K562 (cell line): ENCODE data around the gene COQ6. TPM values are rescaled to one million over a fixed set of nuclear protein-coding genes. Genes with fewer than 3 reads are reported as not detected.

ENCODE experiments used
- ATAC-seq: fragments of 200-7000 bp; cut with Tn5 transposase; 3 replicates; pipeline ENCODE4 v1.9.1; 2020; ENCODE audit warnings: moderate library complexity
- BruUV-seq: library from RNA; stranded (reverse); fragments of 400-500 nt; replicated peaks from 2 replicates; lab custom pipeline; 2021; lab: Mats Ljungman, UMichigan
- CTCF ChIA-PET: fragments of 300-600 bp; formaldehyde crosslinking; extraction: SDS; loops from one replicate; lab custom pipeline; 2021; ENCODE audit warnings: low intra/inter-chr PET ratio; lab: Yijun Ruan, JAX
- POLR2A ChIA-PET: fragments of 300-600, 350-650 bp; sonication (Branson Sonifier 250); formaldehyde crosslinking; extraction: SDS; loops from one replicate; lab custom pipeline; 2021; ENCODE audit warnings: antibody characterized with exemption, inconsistent platforms; lab: Yijun Ruan, JAX
- DNase-seq, 4 experiments: peaks; one replicate each; pipeline versions ENCODE4 v3.0.0 to v3.0.0-alpha.2; 2011 to 2018; ENCODE audit warnings: low spot score in 3 of 4, mixed read lengths in 3 of 4; ENCODE audit errors: extremely low read depth in 1 of 4
- FAIRE-seq: peaks from 2 replicates; lab custom pipeline; 2011; peaks lifted over from hg19 to GRCh38; lab: Jason Lieb, UNC
- H2AFZ ChIP-seq: 2 replicates; pipeline ENCODE4 v1.6.0; 2011; ENCODE audit warnings: low read depth, low read length, control low read depth, inconsistent platforms
- H3K27ac ChIP-seq: fragments of 200-600 bp; 3 replicates; pipeline ENCODE4 v1.8.0; 2011; ENCODE audit warnings: low read depth, mild to moderate bottlenecking, control low read depth, inconsistent platforms, low read length, moderate library complexity, mixed read lengths; ENCODE audit errors: extremely low read depth
- H3K27me3 ChIP-seq, 2 experiments: fragments of 300-600 bp in 1 of 2; 2 replicates in 1 of 2; 3 replicates in 1 of 2; pipeline versions ENCODE4 v1.6.0 to v1.8.0; 2011; ENCODE audit warnings: inconsistent platforms in 2 of 2, low read length in 2 of 2, mild to moderate bottlenecking in 1 of 2, mixed read lengths in 1 of 2, moderate library complexity in 1 of 2; ENCODE audit not compliant: control insufficient read depth in 2 of 2, insufficient read depth in 2 of 2
- H3K36me3 ChIP-seq: fragments of 300-600 bp; 3 replicates; pipeline ENCODE4 v1.8.0; 2011; ENCODE audit warnings: mild to moderate bottlenecking, low read length, inconsistent platforms; ENCODE audit not compliant: control insufficient read depth, insufficient read depth
- H3K4me1 ChIP-seq, 2 experiments: fragments of 200-600 bp in 1 of 2; replicated peaks in 1 of 2; 2 replicates in 1 of 2; 3 replicates in 1 of 2; pipeline versions ENCODE4 v1.5.1 to v1.8.0; 2011; ENCODE audit warnings: inconsistent platforms in 2 of 2, low read length in 2 of 2, mild to moderate bottlenecking in 1 of 2, mixed read lengths in 1 of 2, moderate library complexity in 1 of 2; ENCODE audit not compliant: control insufficient read depth in 2 of 2, insufficient read depth in 2 of 2
- H3K4me2 ChIP-seq: 2 replicates; pipeline ENCODE4 v1.6.1; 2011; ENCODE audit warnings: low read length, control low read depth, inconsistent platforms, mixed read lengths; ENCODE audit not compliant: insufficient read depth
- H3K4me3 ChIP-seq: fragments of 200-600 bp; sonication (generic), shearing (Covaris generic); 2 replicates; pipeline ENCODE4 v1.5.1; 2016; ENCODE audit warnings: control low read depth, inconsistent platforms
- H3K79me2 ChIP-seq: fragments of 200-600 bp; 3 replicates; pipeline ENCODE4 v1.8.0; 2011; ENCODE audit warnings: low read length, inconsistent platforms; ENCODE audit not compliant: control insufficient read depth, insufficient read depth
- H3K9ac ChIP-seq, 2 experiments: 2 replicates each; pipeline versions ENCODE4 v1.6.0 to v1.6.1; 2011; ENCODE audit warnings: low read depth in 2 of 2, low read length in 2 of 2, control low read depth in 1 of 2, inconsistent platforms in 1 of 2, mild to moderate bottlenecking in 1 of 2, mixed read lengths in 1 of 2; ENCODE audit not compliant: insufficient read depth in 1 of 2
- H3K9me1 ChIP-seq: one replicate; pipeline ENCODE4 v1.6.0; 2011; ENCODE audit warnings: inconsistent platforms, mild to moderate bottlenecking, low read length, moderate library complexity; ENCODE audit not compliant: control insufficient read depth, insufficient read depth
- H3K9me3 ChIP-seq: replicated peaks from 2 replicates; pipeline ENCODE4 v1.5.1; 2011; ENCODE audit warnings: low read depth, low read length, inconsistent platforms; ENCODE audit not compliant: control insufficient read depth, insufficient read depth
- H4K20me1 ChIP-seq: replicated peaks from 2 replicates; pipeline ENCODE4 v1.6.1; 2011; ENCODE audit warnings: low read length, inconsistent platforms, mixed read lengths; ENCODE audit not compliant: control insufficient read depth, insufficient read depth
- CHD4 ChIP-seq: fragments of 200-600 bp; sonication (generic); IDR thresholded peaks from 3 replicates; pipeline ENCODE4 v1.6.1; 2012; ENCODE audit warnings: low read depth, mild to moderate bottlenecking, mixed read lengths, low read length, inconsistent platforms; ENCODE audit not compliant: insufficient read depth, insufficient replicate concordance, poor library complexity, severe bottlenecking
- HLTF ChIP-seq: fragments of 450-650 bp; IDR thresholded peaks from 2 replicates; pipeline ENCODE4 v1.6.1; 2016
- HOXB6 ChIP-seq: fragments of 250-450 bp; sonication (Bioruptor Pico); IDR thresholded peaks from 2 replicates; pipeline ENCODE4 v1.5.1; 2022; ENCODE audit warnings: mild to moderate bottlenecking, borderline replicate concordance
- JUN ChIP-seq, 2 experiments: sonication (generic) in 1 of 2; formaldehyde crosslinking in 1 of 2; IDR thresholded peaks; 2 replicates each; pipeline versions ENCODE4 v1.6.1 to v1.8.0; 2012 to 2022; ENCODE audit warnings: borderline replicate concordance in 2 of 2, mild to moderate bottlenecking in 2 of 2, improper control_type of control experiment in 1 of 2, low read depth in 1 of 2, low read length in 1 of 2, missing genetic modification reagents in 1 of 2
- ZNF277 ChIP-seq: fragments of 250-450 bp; sonication (Bioruptor Pico); IDR thresholded peaks from 2 replicates; pipeline ENCODE4 v1.8.0; 2022; ENCODE audit warnings: inconsistent platforms, mild to moderate bottlenecking, moderate library complexity, borderline replicate concordance
- WGBS: fragments of 100-300 bp; shearing (Covaris generic); methylation state at CpG from one replicate; pipeline ENCODE4 v1.1.6; 2016; ENCODE audit warnings: low coverage, mixed read lengths; ENCODE audit not compliant: insufficient coverage; ENCODE audit errors: missing lambda C conversion rate; 5-methylcytosine and 5-hydroxymethylcytosine counted together
- in situ Hi-C: fragments of 300-500 bp; cut with MboI; formaldehyde crosslinking; loops from 4 replicates; pipeline ENCODE4 v1.15.0; 2018; ENCODE audit warnings: inconsistent platforms, mixed read lengths
- intact Hi-C: fragments of 100-400 bp; cut with micrococcal nuclease; formaldehyde crosslinking; loops from 2 replicates; pipeline ENCODE4 v1.14.2; 2022
- polyA plus RNA-seq, 8 experiments: library from polyadenylated mRNA; depleted of rRNA in 4 of 8; stranded (reverse) in 5 of 8; unstranded in 3 of 8; fragments of >200 nt; fragmentation: Nextera tagmentation in 2 of 8; fragmentation: Illumina TruSeq in 1 of 8; extraction: Ambion mirVana in 2 of 8; extraction: Trizol in 1 of 8; gene quantifications; 2 replicates each; pipeline versions ENCODE4 v1.2.1 to v1.2.3, GENCODE V29; 2011 to 2014; ENCODE audit warnings: inconsistent platforms in 1 of 8, missing spikeins in 1 of 8
- total RNA-seq, 7 experiments: library from RNA; depleted of rRNA in 6 of 7; stranded (reverse); fragments of >200 nt in 6 of 7; fragmentation: Illumina TruSeq in 2 of 7; extraction: Trizol in 2 of 7; gene quantifications; 2 replicates each; pipeline versions ENCODE4 v1.2.1 to v1.2.3, GENCODE V29; 2011 to 2021; ENCODE audit warnings: low replicate concordance in 1 of 7
- TF ChIP-seq, protein P1 (sequence below): fragments of 200-600 bp; sonication (generic); IDR thresholded peaks from one replicate; pipeline ENCODE4 v1.6.1; 2012; ENCODE audit warnings: mild to moderate bottlenecking, low read depth, low read length, inconsistent platforms

Gene COQ6
- total and polyA plus RNA-seq, 9 of the 15 experiments (the other 6 are each of a cell fraction or from before 2014, with no cell fraction given), result 4.3 to 29.0 (median 11.7) TPM

GRCh38 chr14:73995977-73996378, 45.9 kb downstream of the COQ6 start:
- H3K4me2 ChIP-seq, result no peak overlapping the region
- no peaks in the 10 kb centered on the region for H3K79me2 ChIP-seq
- H3K9ac ChIP-seq, result 0 out of 4 replicates have a peak overlapping the region, but pooled peaks of 1 of the 2 experiments have one; percentile 4
- ATAC-seq (no peak), DNase-seq (no peak), FAIRE-seq (no peak)
- no peaks in the 10 kb centered on the region for H3K9me3 ChIP-seq
- peaks cover 18% of the 10 kb centered on the region; the same call in 2 of the 3 replicates for H3K36me3 ChIP-seq
- POLR2A ChIA-PET, result interaction anchor here (0.6 to 1.0 kb wide), 4 partner anchors 11 to 39 kb away, joined by 3 to 4 read pairs (median 4); no protein-coding TSS in a partner anchor
- no peak overlapping the region for H3K4me3 ChIP-seq
- no peaks in the 10 kb centered on the region for H3K27me3 ChIP-seq
- no peak overlapping the region for H2AFZ ChIP-seq
- CTCF ChIA-PET, result no interaction called here
- no peaks in the 10 kb centered on the region for H4K20me1 ChIP-seq
- H3K4me1 ChIP-seq, result no peaks in the 10 kb centered on the region
- WGBS, result 80% methylated on average over 7 of the region's 8 CpGs
- H3K9me1 ChIP-seq, result no peaks in the 10 kb centered on the region
- in situ Hi-C loops (no loop called here), intact Hi-C loops (no loop called here)
- H3K27ac ChIP-seq, result no peak overlapping the region
- BruUV-seq, result no TSS peak
- TF ChIP-seq HLTF, result no peak
- no peak for TF ChIP-seq ZNF277 (CRISPR knock-in tag)
- no peak for TF ChIP-seq CHD4
- TF ChIP-seq, protein P1, sequence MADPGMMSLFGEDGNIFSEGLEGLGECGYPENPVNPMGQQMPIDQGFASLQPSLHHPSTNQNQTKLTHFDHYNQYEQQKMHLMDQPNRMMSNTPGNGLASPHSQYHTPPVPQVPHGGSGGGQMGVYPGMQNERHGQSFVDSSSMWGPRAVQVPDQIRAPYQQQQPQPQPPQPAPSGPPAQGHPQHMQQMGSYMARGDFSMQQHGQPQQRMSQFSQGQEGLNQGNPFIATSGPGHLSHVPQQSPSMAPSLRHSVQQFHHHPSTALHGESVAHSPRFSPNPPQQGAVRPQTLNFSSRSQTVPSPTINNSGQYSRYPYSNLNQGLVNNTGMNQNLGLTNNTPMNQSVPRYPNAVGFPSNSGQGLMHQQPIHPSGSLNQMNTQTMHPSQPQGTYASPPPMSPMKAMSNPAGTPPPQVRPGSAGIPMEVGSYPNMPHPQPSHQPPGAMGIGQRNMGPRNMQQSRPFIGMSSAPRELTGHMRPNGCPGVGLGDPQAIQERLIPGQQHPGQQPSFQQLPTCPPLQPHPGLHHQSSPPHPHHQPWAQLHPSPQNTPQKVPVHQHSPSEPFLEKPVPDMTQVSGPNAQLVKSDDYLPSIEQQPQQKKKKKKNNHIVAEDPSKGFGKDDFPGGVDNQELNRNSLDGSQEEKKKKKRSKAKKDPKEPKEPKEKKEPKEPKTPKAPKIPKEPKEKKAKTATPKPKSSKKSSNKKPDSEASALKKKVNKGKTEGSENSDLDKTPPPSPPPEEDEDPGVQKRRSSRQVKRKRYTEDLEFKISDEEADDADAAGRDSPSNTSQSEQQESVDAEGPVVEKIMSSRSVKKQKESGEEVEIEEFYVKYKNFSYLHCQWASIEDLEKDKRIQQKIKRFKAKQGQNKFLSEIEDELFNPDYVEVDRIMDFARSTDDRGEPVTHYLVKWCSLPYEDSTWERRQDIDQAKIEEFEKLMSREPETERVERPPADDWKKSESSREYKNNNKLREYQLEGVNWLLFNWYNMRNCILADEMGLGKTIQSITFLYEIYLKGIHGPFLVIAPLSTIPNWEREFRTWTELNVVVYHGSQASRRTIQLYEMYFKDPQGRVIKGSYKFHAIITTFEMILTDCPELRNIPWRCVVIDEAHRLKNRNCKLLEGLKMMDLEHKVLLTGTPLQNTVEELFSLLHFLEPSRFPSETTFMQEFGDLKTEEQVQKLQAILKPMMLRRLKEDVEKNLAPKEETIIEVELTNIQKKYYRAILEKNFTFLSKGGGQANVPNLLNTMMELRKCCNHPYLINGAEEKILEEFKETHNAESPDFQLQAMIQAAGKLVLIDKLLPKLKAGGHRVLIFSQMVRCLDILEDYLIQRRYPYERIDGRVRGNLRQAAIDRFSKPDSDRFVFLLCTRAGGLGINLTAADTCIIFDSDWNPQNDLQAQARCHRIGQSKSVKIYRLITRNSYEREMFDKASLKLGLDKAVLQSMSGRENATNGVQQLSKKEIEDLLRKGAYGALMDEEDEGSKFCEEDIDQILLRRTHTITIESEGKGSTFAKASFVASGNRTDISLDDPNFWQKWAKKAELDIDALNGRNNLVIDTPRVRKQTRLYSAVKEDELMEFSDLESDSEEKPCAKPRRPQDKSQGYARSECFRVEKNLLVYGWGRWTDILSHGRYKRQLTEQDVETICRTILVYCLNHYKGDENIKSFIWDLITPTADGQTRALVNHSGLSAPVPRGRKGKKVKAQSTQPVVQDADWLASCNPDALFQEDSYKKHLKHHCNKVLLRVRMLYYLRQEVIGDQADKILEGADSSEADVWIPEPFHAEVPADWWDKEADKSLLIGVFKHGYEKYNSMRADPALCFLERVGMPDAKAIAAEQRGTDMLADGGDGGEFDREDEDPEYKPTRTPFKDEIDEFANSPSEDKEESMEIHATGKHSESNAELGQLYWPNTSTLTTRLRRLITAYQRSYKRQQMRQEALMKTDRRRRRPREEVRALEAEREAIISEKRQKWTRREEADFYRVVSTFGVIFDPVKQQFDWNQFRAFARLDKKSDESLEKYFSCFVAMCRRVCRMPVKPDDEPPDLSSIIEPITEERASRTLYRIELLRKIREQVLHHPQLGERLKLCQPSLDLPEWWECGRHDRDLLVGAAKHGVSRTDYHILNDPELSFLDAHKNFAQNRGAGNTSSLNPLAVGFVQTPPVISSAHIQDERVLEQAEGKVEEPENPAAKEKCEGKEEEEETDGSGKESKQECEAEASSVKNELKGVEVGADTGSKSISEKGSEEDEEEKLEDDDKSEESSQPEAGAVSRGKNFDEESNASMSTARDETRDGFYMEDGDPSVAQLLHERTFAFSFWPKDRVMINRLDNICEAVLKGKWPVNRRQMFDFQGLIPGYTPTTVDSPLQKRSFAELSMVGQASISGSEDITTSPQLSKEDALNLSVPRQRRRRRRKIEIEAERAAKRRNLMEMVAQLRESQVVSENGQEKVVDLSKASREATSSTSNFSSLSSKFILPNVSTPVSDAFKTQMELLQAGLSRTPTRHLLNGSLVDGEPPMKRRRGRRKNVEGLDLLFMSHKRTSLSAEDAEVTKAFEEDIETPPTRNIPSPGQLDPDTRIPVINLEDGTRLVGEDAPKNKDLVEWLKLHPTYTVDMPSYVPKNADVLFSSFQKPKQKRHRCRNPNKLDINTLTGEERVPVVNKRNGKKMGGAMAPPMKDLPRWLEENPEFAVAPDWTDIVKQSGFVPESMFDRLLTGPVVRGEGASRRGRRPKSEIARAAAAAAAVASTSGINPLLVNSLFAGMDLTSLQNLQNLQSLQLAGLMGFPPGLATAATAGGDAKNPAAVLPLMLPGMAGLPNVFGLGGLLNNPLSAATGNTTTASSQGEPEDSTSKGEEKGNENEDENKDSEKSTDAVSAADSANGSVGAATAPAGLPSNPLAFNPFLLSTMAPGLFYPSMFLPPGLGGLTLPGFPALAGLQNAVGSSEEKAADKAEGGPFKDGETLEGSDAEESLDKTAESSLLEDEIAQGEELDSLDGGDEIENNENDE, result no peak
- TF ChIP-seq HOXB6 (CRISPR knock-in tag), result no peak
- TF ChIP-seq JUN (IDR thresholded peaks at IDR 0.05; ENCODE audit: borderline replicate concordance, low read depth, low read length), result no peak
- TF ChIP-seq JUN (CRISPR knock-in tag; IDR thresholded peaks at IDR 0.05; ENCODE audit: borderline replicate concordance), result no peak
